Esophagus muscularis mucosa (tissue), 4 donors: ENCODE data around the gene GOT1. TPM values are rescaled to one million over a fixed set of nuclear protein-coding genes. Genes with fewer than 3 reads are reported as not detected.

Source experiments
- DNase-seq: peaks from one replicate; pipeline ENCODE4 v3.0.0-alpha.2; 2017; ENCODE audit errors: extremely low spot score
- H3K27ac ChIP-seq, 4 donors: fragments of 200-600 bp; sonication (generic); replicated peaks in 1 of 4; 1 replicate in 3 of 4; 2 replicates in 1 of 4; pipeline ENCODE4 v1.5.1; 2016 to 2019; ENCODE audit warnings: mild to moderate bottlenecking in 1 of 4
- H3K27me3 ChIP-seq, 4 donors: fragments of 200-600 bp; sonication (generic); one replicate each; pipeline versions ENCODE4 v1.5.1 to v1.6.0; 2016 to 2019
- H3K36me3 ChIP-seq, 4 donors: fragments of 200-600 bp; sonication (generic); one replicate each; pipeline ENCODE4 v1.5.1; 2016 to 2019
- H3K4me1 ChIP-seq, 4 donors: fragments of 200-600 bp; sonication (generic); one replicate each; pipeline ENCODE4 v1.5.1; 2016 to 2019
- H3K4me3 ChIP-seq, 4 donors: fragments of 200-600 bp; sonication (generic); 1 replicate in 2 of 4; 2 replicates in 2 of 4; pipeline ENCODE4 v1.5.1; 2016 to 2019; ENCODE audit warnings: mild to moderate bottlenecking in 4 of 4, moderate library complexity in 1 of 4
- H3K9me3 ChIP-seq, 4 donors: fragments of 200-600 bp; sonication (generic); 1 replicate in 3 of 4; 2 replicates in 1 of 4; pipeline ENCODE4 v1.5.1; 2016 to 2019
- CTCF ChIP-seq, 3 experiments: fragments of 200-600 bp in 2 of 3; fragments of 450-650 bp in 1 of 3; sonication (generic) in 2 of 3; IDR thresholded peaks; one replicate each; pipeline ENCODE4 v1.5.1; 2017 to 2019; ENCODE audit warnings: antibody characterized with exemption in 3 of 3, mild to moderate bottlenecking in 2 of 3, moderate library complexity in 1 of 3
- EP300 ChIP-seq: sonication (generic); formaldehyde crosslinking; IDR thresholded peaks from one replicate; pipeline ENCODE4 v1.6.1; 2017; ENCODE audit warnings: antibody characterized with exemption
- POLR2A ChIP-seq: fragments of 450-650 bp; IDR thresholded peaks from one replicate; pipeline ENCODE4 v1.6.1; 2017; ENCODE audit warnings: antibody characterized with exemption, moderate library complexity, mild to moderate bottlenecking, low read depth
- POLR2AphosphoS5 ChIP-seq, 2 donors: sonication (generic); formaldehyde crosslinking; IDR thresholded peaks; one replicate each; pipeline ENCODE4 v1.6.1; 2017; ENCODE audit warnings: antibody characterized with exemption in 2 of 2
- WGBS: methylation state at CpG from one replicate; pipeline ENCODE4 v1.1.5; 2018; 5-methylcytosine and 5-hydroxymethylcytosine counted together
- intact Hi-C: fragments of 100-400 bp; cut with DNase I; formaldehyde crosslinking; loops from one replicate; pipeline ENCODE4 v1.15.1; 2023
- total RNA-seq, 4 donors: library from RNA; depleted of rRNA; stranded (reverse); fragments of >200 nt; gene quantifications; one replicate each; pipeline versions ENCODE4 v1.1.0 to v1.2.1, GENCODE V29; 2016

Gene GOT1
- total RNA-seq, 4 donors from 2014 or later: 31.0 to 37.4 (median 36.0) TPM

GRCh38 chr10:99461230-99461629 is 30.8 kb upstream of the GOT1 start:
- peaks cover 0 to 2% (median 0%) of the 10 kb centered on the region in 4 donors for H3K4me1 ChIP-seq
- no CpG with 5 or more reads among the region's 2 CpGs for WGBS
- no peaks in the 10 kb centered on the region for H3K9me3 ChIP-seq
- intact Hi-C loops: no loop called here
- no peak for DNase-seq
- H3K27me3 ChIP-seq: peaks cover 0 to 68% (median 2%) of the 10 kb centered on the region in 4 donors
- no peak overlapping the region for H3K4me3 ChIP-seq
- no peak for TF ChIP-seq POLR2AphosphoS5 (IDR thresholded peaks at IDR 0.05)
- H3K36me3 ChIP-seq: no peaks in the 10 kb centered on the region
- H3K27ac ChIP-seq: no peak overlapping the region

DNA sequence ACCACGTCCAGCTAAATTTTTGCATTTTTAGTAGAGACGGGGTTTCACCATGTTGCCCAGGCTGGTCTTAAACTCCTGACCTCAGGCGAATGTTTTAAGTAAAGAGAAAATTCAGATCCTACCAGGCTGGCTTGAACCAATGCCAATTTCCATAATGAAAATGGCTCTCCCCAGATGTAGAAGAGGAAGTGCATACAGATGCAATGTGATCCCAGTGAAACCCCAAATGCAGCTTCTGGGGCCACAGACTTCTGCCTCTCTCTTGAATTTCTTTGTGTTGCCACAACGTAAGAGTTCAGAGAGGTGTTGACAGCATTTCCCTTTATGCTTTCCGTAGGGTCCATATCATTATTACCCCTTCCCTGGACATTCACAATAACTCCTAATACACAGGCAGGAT is 29.6 kb upstream of the GOT1 start:
- Histone ChIP-seq H3K36me3 (no peaks in the 10 kb centered on the region), H3K4me1 (no peaks in the 10 kb centered on the region), H3K27me3 (peaks cover 0 to 68% (median 2%) of the 10 kb centered on the region in 4 donors), H3K27ac (no peak overlapping the region), H3K4me3 (no peak overlapping the region), H3K9me3 (no peaks in the 10 kb centered on the region)
- WGBS: 76% methylated on average over 5 of the region's 5 CpGs
- TF ChIP-seq POLR2AphosphoS5 (IDR thresholded peaks at IDR 0.05) (no peak), POLR2A (no peak), EP300 (no peak), CTCF (IDR thresholded peaks at IDR 0.05) (no peak)
- intact Hi-C loops: no loop called here
- DNase-seq: no peak

GRCh38 chr10:99459217-99459616 is 28.8 kb upstream of the GOT1 start:
- Histone ChIP-seq H3K4me1 (no peaks in the 10 kb centered on the region), H3K27ac (no peak overlapping the region), H3K9me3 (no peaks in the 10 kb centered on the region), H3K27me3 (peaks cover 0 to 73% (median 6%) of the 10 kb centered on the region in 4 donors), H3K36me3 (no peaks in the 10 kb centered on the region), H3K4me3 (no peak overlapping the region)
- 74% methylated on average over 2 of the region's 2 CpGs for WGBS
- intact Hi-C loops: no loop called here
- DNase-seq: no peak
- TF ChIP-seq POLR2A (no peak), EP300 (no peak), POLR2AphosphoS5 (IDR thresholded peaks at IDR 0.05) (no peak), CTCF (IDR thresholded peaks at IDR 0.05) (no peak)

- 44% methylated on average over 2 of the region's 2 CpGs for WGBS
Observed at GRCh38 chr10:99457813-99458212, 27.4 kb upstream of the GOT1 start.

DNA sequence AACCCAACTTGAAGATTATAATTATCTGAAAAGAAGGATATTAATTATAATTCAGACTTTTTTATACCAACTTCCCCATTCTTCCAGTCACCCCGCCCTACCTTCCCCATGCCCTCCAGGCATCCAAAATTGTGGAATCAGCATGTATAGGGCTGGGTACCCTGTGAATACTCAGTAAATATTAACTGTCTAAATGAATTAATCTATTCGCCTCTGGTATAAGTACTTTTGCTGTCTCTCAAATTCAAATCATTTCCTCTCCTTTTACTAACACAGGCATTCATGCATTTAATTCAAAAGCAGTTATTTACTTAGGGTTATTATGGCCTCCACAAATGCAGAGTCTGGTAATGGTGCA is 26.5 kb upstream of the GOT1 start:
- Histone ChIP-seq H3K36me3 (no peaks in the 10 kb centered on the region), H3K27me3 (peaks cover 0 to 84% (median 9%) of the 10 kb centered on the region in 4 donors), H3K4me1 (no peaks in the 10 kb centered on the region), H3K9me3 (no peaks in the 10 kb centered on the region), H3K4me3 (no peak overlapping the region), H3K27ac (no peak overlapping the region)
- intact Hi-C loops: no loop called here
- TF ChIP-seq POLR2A: no peak
- WGBS: 82% methylated on average over 2 of the region's 2 CpGs
- DNase-seq: no peak

More at GRCh38 chr10:99457813-99458212, 27.4 kb upstream of the GOT1 start:
- Histone ChIP-seq H3K27ac (no peak overlapping the region), H3K9me3 (no peaks in the 10 kb centered on the region), H3K4me3 (no peak overlapping the region), H3K4me1 (no peaks in the 10 kb centered on the region), H3K27me3 (peaks cover 0 to 84% (median 7%) of the 10 kb centered on the region in 4 donors), H3K36me3 (no peaks in the 10 kb centered on the region)
- no peak for DNase-seq
- intact Hi-C loops: no loop called here
- no peak for TF ChIP-seq POLR2AphosphoS5 (IDR thresholded peaks at IDR 0.05)
- TF ChIP-seq CTCF (IDR thresholded peaks at IDR 0.05): no peak

DNA sequence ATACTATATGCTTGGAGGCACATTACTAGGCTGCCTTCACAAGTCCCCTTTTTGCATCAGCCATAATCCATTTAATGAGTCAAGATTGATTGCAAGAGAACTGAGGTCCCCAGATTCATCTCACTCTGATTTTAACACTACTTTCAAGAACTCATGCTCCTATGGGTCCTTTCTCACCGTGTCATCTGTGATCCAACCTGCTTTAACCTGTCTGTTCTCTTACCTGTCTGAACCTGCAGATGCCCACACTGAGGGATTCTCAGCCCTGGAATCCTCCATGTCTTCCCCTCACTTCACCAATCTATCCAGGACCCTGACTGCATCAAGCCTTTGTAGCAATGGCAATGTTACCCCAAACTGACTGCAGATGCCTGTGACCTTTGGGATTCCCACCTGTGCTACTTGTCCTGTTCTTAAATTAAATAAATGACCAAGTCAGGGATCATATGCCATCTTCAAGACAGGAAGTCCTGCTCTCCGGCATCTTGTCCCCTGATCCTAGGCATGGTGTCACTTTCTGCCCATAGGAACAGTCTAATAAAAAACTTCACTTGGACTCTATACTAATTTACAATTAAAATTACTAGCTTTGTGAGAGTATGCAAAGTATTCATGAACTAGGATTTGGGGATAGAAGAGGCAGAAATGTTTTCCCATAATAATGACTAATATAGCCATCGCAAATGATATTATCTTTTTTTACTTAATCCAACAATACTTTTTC is 25.9 kb upstream of the GOT1 start:
- Histone ChIP-seq H3K27me3 (peaks cover 0 to 85% (median 10%) of the 10 kb centered on the region in 4 donors), H3K4me1 (no peaks in the 10 kb centered on the region), H3K36me3 (no peaks in the 10 kb centered on the region), H3K27ac (no peak overlapping the region), H3K4me3 (no peak overlapping the region), H3K9me3 (no peaks in the 10 kb centered on the region)
- 92% methylated on average over 3 of the region's 3 CpGs for WGBS
- intact Hi-C loops: no loop called here
- TF ChIP-seq POLR2AphosphoS5 (IDR thresholded peaks at IDR 0.05) (no peak), EP300 (no peak), CTCF (IDR thresholded peaks at IDR 0.05) (no peak), POLR2A (no peak)
- DNase-seq: no peak
